ENCODE results near the gene STARD8. TPM values are rescaled to one million over a fixed set of nuclear protein-coding genes. Genes with fewer than 3 reads are reported as not detected.

STARD8 gene
- total RNA-seq, 1 donor, result 1.4 TPM

- Histone ChIP-seq H3K36me3 (ENCODE audit: insufficient read depth, low read length) (no peaks in the 10 kb centered on the region), H3K4me1 (ENCODE audit: insufficient read depth, low read length) (peaks cover 25% of the 10 kb centered on the region), H3K79me2 (ENCODE audit: insufficient read depth, low read length) (no peaks in the 10 kb centered on the region), H3K9me3 (ENCODE audit: low read depth, low read length) (no peaks in the 10 kb centered on the region), H4K20me1 (ENCODE audit: insufficient read depth, low read length) (peaks cover 4% of the 10 kb centered on the region), H3K27me3 (ENCODE audit: insufficient read depth, low read length) (peaks cover 4% of the 10 kb centered on the region), H3K27ac (ENCODE audit: low read depth, low read length) (no peak overlapping the region), H3K4me3 (ENCODE audit: insufficient read depth, low read length) (no peak overlapping the region), H3K4me2 (ENCODE audit: insufficient read depth, low read length) (no peak overlapping the region), H2AFZ (ENCODE audit: low read length) (no peak overlapping the region)
- no peak for TF ChIP-seq CTCF (IDR thresholded peaks at IDR 0.05; ENCODE audit: extremely low read depth, low read depth, low read length)
- DNase-seq (ENCODE audit: insufficient read length, low spot score, missing footprints), result no peak
These were observed 1.0 kb upstream of the STARD8 start for GRCh38 chrX:68646421-68646820.

- Histone ChIP-seq H3K9me3 (ENCODE audit: low read depth, low read length) (no peaks in the 10 kb centered on the region), H3K4me3 (ENCODE audit: insufficient read depth, low read length) (peak overlapping the region; percentile 13), H3K79me2 (ENCODE audit: insufficient read depth, low read length) (no peaks in the 10 kb centered on the region), H3K4me2 (ENCODE audit: insufficient read depth, low read length) (peak overlapping the region; percentile 76), H3K4me1 (ENCODE audit: insufficient read depth, low read length) (peaks cover 28% of the 10 kb centered on the region), H3K36me3 (ENCODE audit: insufficient read depth, low read length) (no peaks in the 10 kb centered on the region), H2AFZ (ENCODE audit: low read length) (peak overlapping the region; percentile 25), H3K27ac (ENCODE audit: low read depth, low read length) (peak overlapping the region; percentile 57), H4K20me1 (ENCODE audit: insufficient read depth, low read length) (peaks cover 4% of the 10 kb centered on the region), H3K27me3 (ENCODE audit: insufficient read depth, low read length) (peaks cover 4% of the 10 kb centered on the region)
- no peak for DNase-seq (ENCODE audit: insufficient read length, low spot score, missing footprints)
- TF ChIP-seq CTCF (IDR thresholded peaks at IDR 0.05; ENCODE audit: extremely low read depth, low read depth, low read length), result no peak
These were observed 1.5 kb downstream of the STARD8 start for GRCh38 chrX:68648960-68649359.

GRCh38 chrX:68650491-68650890, 3.0 kb downstream of the STARD8 start:
- Histone ChIP-seq H3K4me1 (ENCODE audit: insufficient read depth, low read length) (peaks cover 28% of the 10 kb centered on the region), H2AFZ (ENCODE audit: low read length) (no peak overlapping the region), H4K20me1 (ENCODE audit: insufficient read depth, low read length) (peaks cover 4% of the 10 kb centered on the region), H3K4me2 (ENCODE audit: insufficient read depth, low read length) (no peak overlapping the region), H3K27ac (ENCODE audit: low read depth, low read length) (no peak overlapping the region), H3K9me3 (ENCODE audit: low read depth, low read length) (no peaks in the 10 kb centered on the region), H3K27me3 (ENCODE audit: insufficient read depth, low read length) (no peaks in the 10 kb centered on the region), H3K36me3 (ENCODE audit: insufficient read depth, low read length) (no peaks in the 10 kb centered on the region), H3K4me3 (ENCODE audit: insufficient read depth, low read length) (no peak overlapping the region), H3K79me2 (ENCODE audit: insufficient read depth, low read length) (no peaks in the 10 kb centered on the region)
- no peak for TF ChIP-seq CTCF (IDR thresholded peaks at IDR 0.05; ENCODE audit: extremely low read depth, low read depth, low read length)
- no peak for DNase-seq (ENCODE audit: insufficient read length, low spot score, missing footprints)

GRCh38 chrX:68651110-68651509, 3.6 kb downstream of the STARD8 start:
- peaks cover 4% of the 10 kb centered on the region for H4K20me1 ChIP-seq (ENCODE audit: insufficient read depth, low read length)

More at GRCh38 chrX:68651110-68651509, 3.6 kb downstream of the STARD8 start:
- H3K4me3 ChIP-seq (ENCODE audit: insufficient read depth, low read length), result no peak overlapping the region
- H3K27ac ChIP-seq (ENCODE audit: low read depth, low read length), result no peak overlapping the region
- DNase-seq (ENCODE audit: insufficient read length, low spot score, missing footprints), result no peak
- H3K79me2 ChIP-seq (ENCODE audit: insufficient read depth, low read length), result no peaks in the 10 kb centered on the region
- H3K4me2 ChIP-seq (ENCODE audit: insufficient read depth, low read length), result no peak overlapping the region
- peaks cover 28% of the 10 kb centered on the region for H3K4me1 ChIP-seq (ENCODE audit: insufficient read depth, low read length)
- no peaks in the 10 kb centered on the region for H3K36me3 ChIP-seq (ENCODE audit: insufficient read depth, low read length)
- no peaks in the 10 kb centered on the region for H3K27me3 ChIP-seq (ENCODE audit: insufficient read depth, low read length)
- TF ChIP-seq CTCF (IDR thresholded peaks at IDR 0.05; ENCODE audit: extremely low read depth, low read depth, low read length), result no peak
- H3K9me3 ChIP-seq (ENCODE audit: low read depth, low read length), result no peaks in the 10 kb centered on the region
- H2AFZ ChIP-seq (ENCODE audit: low read length), result no peak overlapping the region

Measured in osteoblast (primary cell).